Choroid plexus epithelial cell (primary cell): ENCODE measurements around the gene PLS1.

Source experiments
- DNase-seq: peaks from one replicate; pipeline ENCODE4 v3.0.0-alpha.2; 2010; ENCODE audit warnings: low read depth
- H3K4me3 ChIP-seq: 2 replicates; pipeline ENCODE4 v1.5.1; 2011; ENCODE audit warnings: low read depth, mild to moderate bottlenecking, control low read depth, low read length, moderate library complexity
- CTCF ChIP-seq: conservative IDR thresholded peaks from 2 replicates; pipeline ENCODE4 v1.5.1; 2011; ENCODE audit warnings: low read depth, mild to moderate bottlenecking, control low read depth, inconsistent platforms, low read length, moderate library complexity

Gene PLS1

GRCh38 chr3:142638291-142638690, 42.1 kb downstream of the PLS1 start:
- TF ChIP-seq CTCF, result no peak
- DNase-seq, result no peak

GRCh38 chr3:142641504-142641903, 45.3 kb downstream of the PLS1 start:
- TF ChIP-seq CTCF, result no peak
- no peak for DNase-seq
- no peak overlapping the region for H3K4me3 ChIP-seq

More at GRCh38 chr3:142638291-142638690, 42.1 kb downstream of the PLS1 start:
- no peak overlapping the region for H3K4me3 ChIP-seq

- no peak for TF ChIP-seq CTCF
- H3K4me3 ChIP-seq, result no peak overlapping the region
- DNase-seq, result no peak
Observed at GRCh38 chr3:142642956-142643355, 46.8 kb downstream of the PLS1 start.

GRCh38 chr3:142644502-142644901, 48.3 kb downstream of the PLS1 start:
- no peak overlapping the region for H3K4me3 ChIP-seq
- no peak for DNase-seq
- no peak for TF ChIP-seq CTCF

GRCh38 chr3:142645236-142645793, 49.1 kb downstream of the PLS1 start:
- no peak overlapping the region for H3K4me3 ChIP-seq
- DNase-seq, result peak; percentile 68
- no peak for TF ChIP-seq CTCF

- DNase-seq, result no peak
- no peak for TF ChIP-seq CTCF
- no peak overlapping the region for H3K4me3 ChIP-seq
Observed at GRCh38 chr3:142646020-142646785, 50.0 kb downstream of the PLS1 start.

GRCh38 chr3:142647856-142648255, 51.7 kb downstream of the PLS1 start:
- DNase-seq, result no peak
- no peak for TF ChIP-seq CTCF

More at GRCh38 chr3:142647856-142648255, 51.7 kb downstream of the PLS1 start:
- H3K4me3 ChIP-seq, result no peak overlapping the region
